Heart left ventricle (tissue), 13 donors: Measurements from ENCODE around the gene MLPH.

ENCODE experiments used
- POLR2A ChIP-seq, 2 donors: fragments of 450-650 bp; IDR thresholded peaks; one replicate each; pipeline ENCODE4 v1.6.1; 2017; ENCODE audit warnings: antibody characterized with exemption in 2 of 2, mild to moderate bottlenecking in 2 of 2, moderate library complexity in 2 of 2
- TF ChIP-seq, protein P1 (sequence below), 12 donors: fragments of 200-600 bp; sonication (generic) in 4 of 12; IDR thresholded peaks; one replicate each; pipeline versions ENCODE4 v1.5.0 to v1.8.0; 2018 to 2022; ENCODE audit warnings: antibody characterized with exemption in 12 of 12, mild to moderate bottlenecking in 5 of 12
- donor health status: ischemic (EF 13 %, LVEDD 7.1; RV severe dilation, severe dysfunction).
- donor health status: DM: no; HTN: yes; CAD: no.
- donor health status: DM: no; HTN: no; CAD: no.
- donor health status: ischemic (EF 25% LVEDD 6.9; RV normal size, moderate dysfunction).
- donor health status: ischemic (EF 25% LVEDD 5.7; RV mildly dilated, moderate dysfunction).
- donor health status: ischemic (EF 35%, LVEDD 5.7; RV mildly dilated, moderate dysfunction).
- donor health status: nonischemic (EF 11% LVEDD 7.7; RV severe dilation, severe dysfunction).
- donor health status: DM: yes; HTN: yes; CAD: no.
- donor health status: PGD.
- donor health status: ischemic (EF 29% LVEDD 5.4; RV normal size, mild dysfunction).
- donor health status: nonischemic (EF 23%, LVEDD 6.1; RV moderate dilation, normal function).

DNA sequence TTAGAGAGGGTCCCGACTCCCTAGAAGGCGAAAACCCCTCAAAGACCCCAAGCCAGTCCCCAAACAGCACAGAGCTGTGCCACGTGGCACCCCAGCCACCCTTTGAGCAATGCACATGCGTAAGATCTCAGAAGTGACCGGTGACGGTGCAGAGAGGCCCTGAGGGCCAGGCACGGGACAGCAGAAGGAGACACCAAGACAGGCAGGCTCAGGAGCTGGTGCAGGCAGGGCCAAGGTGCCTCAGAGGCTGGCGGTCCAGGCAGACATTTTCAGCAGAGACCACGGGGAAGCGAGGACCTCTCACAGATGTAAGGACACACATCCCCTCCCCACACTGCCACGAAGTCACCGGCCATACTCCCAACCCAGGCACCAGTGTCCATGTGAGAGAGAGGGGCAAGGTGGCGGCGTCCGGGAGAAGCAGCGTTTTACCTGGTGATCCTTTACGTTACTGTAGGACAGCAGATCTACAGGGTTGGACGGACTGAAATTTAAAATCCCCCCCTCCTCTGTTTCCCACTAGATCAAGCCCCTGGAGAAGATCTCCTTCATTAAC lies 105.5 kb downstream of the MLPH start:
- TF ChIP-seq, protein P1, sequence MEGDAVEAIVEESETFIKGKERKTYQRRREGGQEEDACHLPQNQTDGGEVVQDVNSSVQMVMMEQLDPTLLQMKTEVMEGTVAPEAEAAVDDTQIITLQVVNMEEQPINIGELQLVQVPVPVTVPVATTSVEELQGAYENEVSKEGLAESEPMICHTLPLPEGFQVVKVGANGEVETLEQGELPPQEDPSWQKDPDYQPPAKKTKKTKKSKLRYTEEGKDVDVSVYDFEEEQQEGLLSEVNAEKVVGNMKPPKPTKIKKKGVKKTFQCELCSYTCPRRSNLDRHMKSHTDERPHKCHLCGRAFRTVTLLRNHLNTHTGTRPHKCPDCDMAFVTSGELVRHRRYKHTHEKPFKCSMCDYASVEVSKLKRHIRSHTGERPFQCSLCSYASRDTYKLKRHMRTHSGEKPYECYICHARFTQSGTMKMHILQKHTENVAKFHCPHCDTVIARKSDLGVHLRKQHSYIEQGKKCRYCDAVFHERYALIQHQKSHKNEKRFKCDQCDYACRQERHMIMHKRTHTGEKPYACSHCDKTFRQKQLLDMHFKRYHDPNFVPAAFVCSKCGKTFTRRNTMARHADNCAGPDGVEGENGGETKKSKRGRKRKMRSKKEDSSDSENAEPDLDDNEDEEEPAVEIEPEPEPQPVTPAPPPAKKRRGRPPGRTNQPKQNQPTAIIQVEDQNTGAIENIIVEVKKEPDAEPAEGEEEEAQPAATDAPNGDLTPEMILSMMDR (IDR thresholded peaks at IDR 0.05): no peak
- TF ChIP-seq POLR2A (IDR thresholded peaks at IDR 0.05): no peak
